Panc1 (cell line): ENCODE measurements around the gene TRPM5. TPM values are rescaled to one million over a fixed set of nuclear protein-coding genes. Genes with fewer than 3 reads are reported as not detected.

Experiments
- ATAC-seq: fragments of 200-7000 bp; cut with Tn5 transposase; 2 replicates; pipeline ENCODE4 v1.9.1; 2020; ENCODE audit warnings: mild to moderate bottlenecking, moderate library complexity
- BruUV-seq: library from RNA; stranded (reverse); fragments of 400-500 nt; replicated peaks from 2 replicates; lab custom pipeline; 2021; lab: Mats Ljungman, UMichigan
- CTCF ChIA-PET: fragments of 300-600 bp; sonication (Branson Sonifier 250); formaldehyde crosslinking; loops from one replicate; lab custom pipeline; 2022; ENCODE audit warnings: antibody characterized with exemption; lab: Charles Lee
- POLR2A ChIA-PET: fragments of 300-600 bp; sonication (Branson Sonifier 250); formaldehyde crosslinking; loops from one replicate; lab custom pipeline; 2022; ENCODE audit warnings: antibody characterized with exemption; lab: Charles Lee
- DNase-seq: peaks from one replicate; pipeline ENCODE4 v3.0.0-alpha.2; 2010; ENCODE audit warnings: low read depth, low spot score
- H3K27ac ChIP-seq: 2 replicates; pipeline ENCODE4 v1.5.1; 2011; ENCODE audit warnings: mild to moderate bottlenecking, low read length, inconsistent platforms
- H3K27me3 ChIP-seq: fragments of 200-500 bp; sonication (Bioruptor generic); 2 replicates; pipeline ENCODE4 v1.6.0; 2014; ENCODE audit warnings: low read length, inconsistent platforms; ENCODE audit not compliant: control insufficient read depth, insufficient read depth
- H3K36me3 ChIP-seq: fragments of 200-500 bp; sonication (Bioruptor generic); 2 replicates; pipeline ENCODE4 v1.5.1; 2014; ENCODE audit warnings: inconsistent platforms, mild to moderate bottlenecking, low read length, moderate library complexity; ENCODE audit not compliant: control insufficient read depth, insufficient read depth
- H3K4me1 ChIP-seq: 2 replicates; pipeline ENCODE4 v1.5.1; 2011; ENCODE audit warnings: inconsistent platforms, mild to moderate bottlenecking, low read length, moderate library complexity; ENCODE audit not compliant: control insufficient read depth, insufficient read depth
- H3K4me3 ChIP-seq, 2 experiments: 2 replicates each; pipeline ENCODE4 v1.5.1; 2011 to 2012; ENCODE audit warnings: low read depth in 2 of 2, low read length in 2 of 2, mild to moderate bottlenecking in 2 of 2, inconsistent platforms in 1 of 2, moderate library complexity in 1 of 2
- H3K9me3 ChIP-seq: fragments of 200-500 bp; sonication (Bioruptor generic); 2 replicates; pipeline ENCODE4 v1.5.1; 2014; ENCODE audit warnings: low read depth, mild to moderate bottlenecking, inconsistent platforms, low read length, moderate library complexity; ENCODE audit not compliant: control insufficient read depth, insufficient read depth
- CTCF ChIP-seq: fragments of 450-650 bp; IDR thresholded peaks from 2 replicates; pipeline ENCODE4 v1.5.1; 2017; ENCODE audit warnings: mild to moderate bottlenecking
- POLR2AphosphoS5 ChIP-seq: IDR thresholded peaks from 2 replicates; pipeline ENCODE4 v1.6.1; 2012; ENCODE audit warnings: mild to moderate bottlenecking, low read depth, low read length, moderate library complexity
- REST ChIP-seq, 2 experiments: IDR thresholded peaks; 2 replicates each; pipeline ENCODE4 v1.6.1; 2011 to 2012; ENCODE audit warnings: low read depth in 2 of 2, control low read depth in 1 of 2, low read length in 1 of 2, mild to moderate bottlenecking in 1 of 2, moderate library complexity in 1 of 2; ENCODE audit not compliant: insufficient read depth in 1 of 2
- SIN3A ChIP-seq: IDR thresholded peaks from 2 replicates; pipeline ENCODE4 v1.6.1; 2012; ENCODE audit warnings: low read depth, mild to moderate bottlenecking, low read length, moderate library complexity, borderline replicate concordance; ENCODE audit not compliant: insufficient read depth
- TCF7L2 ChIP-seq: IDR thresholded peaks from 2 replicates; pipeline ENCODE4 v1.6.1; 2011; ENCODE audit warnings: mild to moderate bottlenecking, low read depth, low read length, inconsistent platforms
- in situ Hi-C: cut with HindIII; loops from 2 replicates; pipeline ENCODE4 v1.10.0; 2016; ENCODE audit warnings: low sequenced_read_pairs, low pct_unique_long_range_greater_than_20kb
- intact Hi-C: fragments of 100-400 bp; cut with micrococcal nuclease; formaldehyde crosslinking; loops from one replicate; pipeline ENCODE4 v1.10.0; 2022; ENCODE audit not compliant: unreplicated experiment
- total RNA-seq: library from RNA; stranded (reverse); gene quantifications from one replicate; pipeline ENCODE4 v1.2.1, GENCODE V29; 2021; ENCODE audit not compliant: unreplicated experiment

The TRPM5 gene
- total RNA-seq, 1 experiment from 2014 or later: 0.08 TPM

GRCh38 chr11:2472428-2473186, 28.3 kb upstream of the TRPM5 start:
- Histone ChIP-seq H3K4me1 (no peaks in the 10 kb centered on the region), H3K36me3 (no peaks in the 10 kb centered on the region), H3K27ac (no peak overlapping the region), H3K27me3 (peaks cover 7% of the 10 kb centered on the region), H3K4me3 (no peak overlapping the region), H3K9me3 (no peaks in the 10 kb centered on the region)
- BruUV-seq: no TSS peak
- intact Hi-C loops: no loop called here
- in situ Hi-C loops: no loop called here
- POLR2A ChIA-PET: no interaction called here
- CTCF ChIA-PET: no interaction called here
- DNase-seq: no peak
- TF ChIP-seq TCF7L2 (no peak), SIN3A (no peak), REST (IDR thresholded peaks at IDR 0.05; ENCODE audit: insufficient read depth in 1 of 2, low read depth in 2 of 2, low read length in 1 of 2) (no peak), POLR2AphosphoS5 (no peak), CTCF (no peak)
- ATAC-seq: no peak

- Histone ChIP-seq H3K9me3 (no peaks in the 10 kb centered on the region), H3K27ac (no peak overlapping the region), H3K4me3 (no peak overlapping the region), H3K4me1 (no peaks in the 10 kb centered on the region), H3K27me3 (peaks cover 7% of the 10 kb centered on the region), H3K36me3 (no peaks in the 10 kb centered on the region)
- intact Hi-C loops: no loop called here
- DNase-seq (no peak), ATAC-seq (no peak)
- TF ChIP-seq POLR2AphosphoS5: no peak
- TF ChIP-seq REST (IDR thresholded peaks at IDR 0.05; ENCODE audit: insufficient read depth in 1 of 2, low read depth in 2 of 2, low read length in 1 of 2): no peak
- no peak for TF ChIP-seq TCF7L2
- no peak for TF ChIP-seq CTCF
- TF ChIP-seq SIN3A: no peak
- CTCF ChIA-PET: no interaction called here
- POLR2A ChIA-PET: no interaction called here
- BruUV-seq: no TSS peak
- in situ Hi-C loops: no loop called here
Observed at GRCh38 chr11:2471804-2472096, 27.4 kb upstream of the TRPM5 start.
